ENCODE results near the gene TMEM258.

DNA sequence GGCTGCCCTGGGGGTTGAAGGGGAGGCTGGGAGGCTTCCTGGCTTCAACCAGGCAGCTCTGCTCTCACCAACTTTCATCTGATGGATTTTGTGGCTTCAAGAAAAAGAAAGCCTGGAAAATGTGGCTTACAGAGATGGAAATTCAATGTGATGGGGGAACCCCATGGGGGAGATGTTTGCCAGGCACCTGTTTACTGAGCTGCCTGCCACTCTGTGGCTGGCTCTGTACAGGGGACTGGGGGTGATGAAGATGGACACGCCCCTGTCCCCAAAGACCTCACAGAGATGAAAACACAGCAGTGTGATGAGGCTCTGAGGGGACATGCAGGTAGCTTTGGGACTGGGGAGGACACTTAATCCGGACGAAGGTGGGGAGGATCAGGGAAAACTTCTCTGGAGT, 10.1 kb downstream of the TMEM258 start:
- TF ChIP-seq POLR2A (IDR thresholded peaks at IDR 0.05; ENCODE audit: low read depth, low read length) (no peak), POLR2AphosphoS5 (IDR thresholded peaks at IDR 0.05; ENCODE audit: low read depth, low read length) (no peak), TAF1 (IDR thresholded peaks at IDR 0.05; ENCODE audit: borderline replicate concordance, low read depth, low read length) (no peak)
